IPS-18a (cell line): Measurements from ENCODE around the gene ATP5F1D.

Source experiments
- H3K27ac ChIP-seq: one replicate; pipeline ENCODE4 v1.5.1; 2013; ENCODE audit warnings: low read length
- H3K27me3 ChIP-seq: one replicate; pipeline ENCODE4 v1.6.1; 2013; ENCODE audit warnings: mild to moderate bottlenecking, low read length; ENCODE audit not compliant: control insufficient read depth, insufficient read depth
- H3K36me3 ChIP-seq: one replicate; pipeline ENCODE4 v1.6.1; 2013; ENCODE audit warnings: low read depth, low read length; ENCODE audit not compliant: control insufficient read depth
- H3K4me1 ChIP-seq: one replicate; pipeline ENCODE4 v1.6.1; 2013; ENCODE audit warnings: low read depth, low read length; ENCODE audit not compliant: control insufficient read depth
- H3K4me3 ChIP-seq: one replicate; pipeline ENCODE4 v1.5.1; 2013; ENCODE audit warnings: low read length
- H3K9ac ChIP-seq: one replicate; pipeline ENCODE4 v1.6.1; 2013; ENCODE audit warnings: mild to moderate bottlenecking, low read length, moderate library complexity
- H3K9me3 ChIP-seq: one replicate; pipeline ENCODE4 v1.6.1; 2013; ENCODE audit warnings: low read depth, low read length; ENCODE audit not compliant: control insufficient read depth

Gene ATP5F1D

DNA sequence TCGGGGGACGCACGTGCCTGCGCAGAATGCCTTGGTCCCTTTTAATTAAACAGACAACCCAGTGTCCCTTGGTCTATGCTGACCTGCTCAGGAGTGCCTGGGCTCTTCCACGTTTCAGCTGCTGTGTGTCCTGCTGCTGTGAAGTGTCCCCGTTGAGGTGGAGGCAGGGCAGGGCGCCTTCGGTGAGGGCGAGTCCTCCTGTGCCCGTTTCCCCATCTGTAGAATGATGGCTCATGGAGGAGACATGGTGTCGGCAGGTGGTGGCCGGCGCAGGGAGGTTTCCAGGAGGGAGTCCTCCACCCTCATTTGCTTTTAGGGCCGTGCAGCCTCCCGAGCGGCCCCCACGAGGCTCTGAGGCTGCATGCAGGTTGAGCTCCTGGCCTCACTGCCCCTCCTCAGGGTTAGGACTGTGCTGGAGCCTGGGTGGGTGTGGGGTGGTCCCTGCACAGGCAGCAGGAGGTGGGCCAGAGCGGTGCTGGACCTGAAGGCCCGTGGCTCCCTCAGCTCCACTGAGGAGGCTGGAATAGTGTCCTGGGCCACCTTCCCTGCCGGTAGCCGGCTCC lies 27.2 kb upstream of the ATP5F1D start:
- Histone ChIP-seq H3K9ac (no peak overlapping the region), H3K4me3 (no peak overlapping the region), H3K4me1 (no peaks in the 10 kb centered on the region), H3K9me3 (no peaks in the 10 kb centered on the region), H3K36me3 (no peaks in the 10 kb centered on the region), H3K27me3 (no peaks in the 10 kb centered on the region), H3K27ac (no peak overlapping the region)

DNA sequence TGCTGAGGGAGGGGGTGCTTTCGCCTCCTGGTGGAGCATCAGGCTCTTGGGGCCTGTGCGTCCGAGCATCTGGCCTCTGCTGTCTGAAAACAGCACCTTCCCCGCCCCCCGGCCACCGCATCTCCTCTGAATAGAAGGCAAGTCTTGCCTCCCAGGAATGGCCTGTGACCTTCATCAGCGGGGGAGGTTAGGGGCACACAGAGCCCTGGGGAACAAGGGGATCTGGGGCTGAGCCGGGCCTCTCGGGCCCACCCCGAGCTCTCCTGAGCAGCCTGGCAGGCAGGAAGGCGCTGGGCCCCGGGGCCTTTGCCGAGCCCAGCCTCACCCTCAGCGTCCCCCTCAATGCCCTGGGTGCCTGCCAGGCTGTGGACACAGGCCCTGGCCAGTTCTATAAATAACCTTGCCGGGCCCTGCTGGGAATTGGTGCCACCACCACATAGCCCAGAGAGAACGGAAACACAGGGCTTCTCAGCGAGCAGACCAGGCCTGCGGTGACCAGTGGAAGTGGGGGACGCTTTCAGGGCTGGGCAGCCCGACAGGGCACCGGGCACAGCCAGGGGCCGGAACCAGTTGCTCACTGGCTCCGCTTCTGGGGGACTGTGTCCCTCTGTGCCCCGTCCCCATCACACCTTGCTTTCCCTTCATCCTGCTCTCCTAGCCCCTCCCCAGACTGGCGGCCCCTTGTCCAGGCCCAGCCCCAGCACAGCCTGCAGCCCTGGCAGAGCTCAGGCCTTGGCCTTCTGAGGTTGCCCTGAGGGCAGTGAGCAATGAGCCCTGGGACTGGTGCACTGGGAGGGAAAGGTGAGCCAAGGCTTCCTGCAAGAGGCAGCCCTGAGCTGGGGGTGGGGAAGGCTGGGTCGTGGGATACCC lies 26.5 kb upstream of the ATP5F1D start:
- H3K4me3 ChIP-seq = no peak overlapping the region
- H3K9ac ChIP-seq = no peak overlapping the region
- no peaks in the 10 kb centered on the region for H3K4me1 ChIP-seq
- no peaks in the 10 kb centered on the region for H3K9me3 ChIP-seq
- no peaks in the 10 kb centered on the region for H3K36me3 ChIP-seq
- no peaks in the 10 kb centered on the region for H3K27me3 ChIP-seq
- no peak overlapping the region for H3K27ac ChIP-seq

DNA sequence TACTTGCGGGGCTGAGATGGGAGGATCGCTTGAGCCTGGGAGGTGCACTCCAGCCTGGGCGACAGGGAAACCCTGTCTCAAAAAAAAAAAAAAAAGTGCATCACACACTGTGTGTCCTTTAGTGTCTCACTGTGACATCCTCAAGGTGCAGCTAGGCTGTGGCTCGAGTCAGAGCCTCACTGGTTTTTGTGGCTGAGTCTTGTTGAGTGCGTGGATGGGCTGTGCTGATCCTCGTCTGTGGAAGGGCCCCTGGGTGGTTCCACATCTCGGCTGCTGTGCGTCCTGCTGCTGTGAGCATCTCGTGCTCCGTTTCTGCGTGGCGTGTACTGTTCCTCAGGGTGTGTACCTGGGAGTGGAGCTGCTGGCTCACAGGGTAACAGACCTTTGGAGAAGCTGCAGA lies 24.8 kb upstream of the ATP5F1D start:
- Histone ChIP-seq H3K27me3 (no peaks in the 10 kb centered on the region), H3K4me1 (no peaks in the 10 kb centered on the region), H3K36me3 (no peaks in the 10 kb centered on the region), H3K9ac (no peak overlapping the region), H3K4me3 (no peak overlapping the region), H3K27ac (no peak overlapping the region), H3K9me3 (no peaks in the 10 kb centered on the region)

DNA sequence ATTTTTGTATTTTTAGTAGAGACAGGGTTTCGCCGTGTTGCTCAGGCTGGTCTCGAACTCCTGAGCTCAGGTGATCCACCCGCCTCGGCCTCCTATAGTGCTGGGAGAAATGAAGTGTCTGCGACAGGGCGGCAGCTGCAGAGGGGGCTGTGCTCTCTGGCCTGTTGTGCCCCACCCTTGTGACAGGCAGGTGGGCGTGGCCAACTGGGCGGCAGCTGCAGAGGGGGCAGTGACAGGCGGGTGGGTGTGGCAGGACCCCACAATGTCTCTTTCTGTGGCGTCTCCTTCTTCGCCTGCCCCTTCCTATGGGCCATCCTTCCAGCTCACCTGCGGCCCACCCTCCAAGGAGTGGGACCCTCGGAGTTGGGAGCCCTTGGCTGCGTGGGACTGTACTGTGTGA lies 24.2 kb upstream of the ATP5F1D start:
- Histone ChIP-seq H3K27me3 (no peaks in the 10 kb centered on the region), H3K9ac (no peak overlapping the region), H3K4me1 (no peaks in the 10 kb centered on the region), H3K36me3 (no peaks in the 10 kb centered on the region), H3K27ac (no peak overlapping the region), H3K9me3 (no peaks in the 10 kb centered on the region), H3K4me3 (no peak overlapping the region)

DNA sequence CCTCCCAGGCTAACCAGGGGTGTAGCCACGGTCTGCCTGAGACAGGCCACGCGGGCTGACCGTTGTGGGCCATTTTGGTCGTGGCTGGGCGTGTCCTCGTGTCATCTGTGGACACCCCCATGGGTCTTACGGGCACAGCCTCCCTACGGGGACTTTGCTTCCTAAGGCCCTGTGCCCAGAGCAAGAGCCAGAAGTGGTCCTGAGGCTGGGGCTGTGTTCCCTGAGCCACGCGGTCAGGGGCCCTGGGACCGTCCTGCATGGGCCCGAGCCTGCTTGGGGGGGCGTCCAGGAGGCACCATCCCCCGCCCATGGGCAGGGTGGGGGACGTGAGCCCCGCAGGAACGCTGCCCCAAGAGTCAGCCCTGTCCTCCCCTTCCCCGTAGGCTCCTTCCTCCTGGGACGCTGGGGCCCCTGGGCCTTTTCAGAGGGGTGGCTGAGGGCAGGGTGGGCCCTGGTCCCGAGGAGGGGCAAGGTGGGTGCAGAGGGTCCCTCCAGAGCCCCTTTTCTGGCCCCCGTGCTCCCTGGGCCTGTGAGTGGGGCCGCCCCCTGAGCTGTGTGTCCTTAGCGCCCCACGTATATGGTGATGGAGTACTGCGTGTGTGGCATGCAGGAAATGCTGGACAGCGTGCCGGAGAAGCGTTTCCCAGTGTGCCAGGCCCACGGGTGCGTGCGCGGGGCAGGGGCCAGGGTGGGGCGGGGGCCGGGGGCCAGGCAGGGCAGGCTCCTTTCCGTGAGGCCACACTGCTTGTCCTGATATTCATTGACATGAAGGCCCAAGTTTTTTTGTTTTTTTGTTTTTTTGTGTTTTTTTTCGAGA lies 22.6 kb upstream of the ATP5F1D start:
- Histone ChIP-seq H3K27me3 (no peaks in the 10 kb centered on the region), H3K4me1 (no peaks in the 10 kb centered on the region), H3K27ac (no peak overlapping the region), H3K4me3 (no peak overlapping the region), H3K36me3 (no peaks in the 10 kb centered on the region), H3K9me3 (no peaks in the 10 kb centered on the region), H3K9ac (no peak overlapping the region)

DNA sequence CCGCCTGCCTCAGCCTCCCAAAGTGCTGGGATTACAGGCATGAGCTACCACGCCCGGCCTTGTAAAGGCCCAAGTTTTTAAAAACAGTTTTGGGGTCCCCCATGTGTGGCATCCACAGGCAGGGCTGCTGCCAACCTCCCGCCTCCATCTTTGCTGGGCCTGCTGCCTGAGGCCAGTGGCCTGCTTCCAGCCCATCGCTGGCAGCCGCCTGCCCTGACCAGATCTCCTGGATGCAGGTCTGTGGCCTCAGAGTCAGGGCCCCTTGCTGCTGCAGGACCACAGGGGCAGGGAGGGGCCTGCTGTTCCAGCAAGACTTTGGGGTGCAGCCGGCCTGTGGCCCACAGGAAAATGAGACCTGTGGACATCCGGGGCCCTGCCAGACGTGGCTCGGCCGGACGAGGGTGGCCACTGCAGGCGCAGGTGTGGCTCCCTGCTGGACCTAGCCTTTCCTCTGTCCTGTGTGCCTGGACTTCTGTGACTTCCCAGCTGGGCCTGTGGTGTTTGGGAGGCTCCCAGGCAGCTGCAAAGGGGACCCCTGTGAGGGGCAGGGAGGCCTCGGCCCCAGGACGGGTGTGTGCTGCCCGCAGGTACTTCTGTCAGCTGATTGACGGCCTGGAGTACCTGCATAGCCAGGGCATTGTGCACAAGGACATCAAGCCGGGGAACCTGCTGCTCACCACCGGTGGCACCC lies 21.6 kb upstream of the ATP5F1D start:
- Histone ChIP-seq H3K27ac (no peak overlapping the region), H3K36me3 (no peaks in the 10 kb centered on the region), H3K9ac (no peak overlapping the region), H3K27me3 (no peaks in the 10 kb centered on the region), H3K4me1 (no peaks in the 10 kb centered on the region), H3K4me3 (no peak overlapping the region), H3K9me3 (no peaks in the 10 kb centered on the region)

DNA sequence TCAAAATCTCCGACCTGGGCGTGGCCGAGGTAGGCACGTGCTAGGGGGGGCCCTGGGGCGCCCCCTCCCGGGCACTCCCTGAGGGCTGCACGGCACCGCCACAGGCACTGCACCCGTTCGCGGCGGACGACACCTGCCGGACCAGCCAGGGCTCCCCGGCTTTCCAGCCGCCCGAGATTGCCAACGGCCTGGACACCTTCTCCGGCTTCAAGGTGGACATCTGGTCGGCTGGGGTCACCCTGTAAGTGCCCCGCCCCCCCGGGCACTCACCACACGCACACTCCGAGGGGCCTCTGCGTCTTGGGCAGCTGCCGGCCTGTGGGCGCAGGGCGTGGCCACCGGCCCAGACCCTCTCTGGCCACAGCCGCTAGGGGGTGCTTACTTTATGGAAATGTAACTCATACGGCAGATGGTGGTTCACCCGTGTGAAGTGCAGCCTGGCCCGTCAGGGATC lies 21.0 kb upstream of the ATP5F1D start:
- Histone ChIP-seq H3K9me3 (no peaks in the 10 kb centered on the region), H3K27ac (no peak overlapping the region), H3K4me3 (no peak overlapping the region), H3K36me3 (no peaks in the 10 kb centered on the region), H3K27me3 (no peaks in the 10 kb centered on the region), H3K4me1 (no peaks in the 10 kb centered on the region), H3K9ac (no peak overlapping the region)

DNA sequence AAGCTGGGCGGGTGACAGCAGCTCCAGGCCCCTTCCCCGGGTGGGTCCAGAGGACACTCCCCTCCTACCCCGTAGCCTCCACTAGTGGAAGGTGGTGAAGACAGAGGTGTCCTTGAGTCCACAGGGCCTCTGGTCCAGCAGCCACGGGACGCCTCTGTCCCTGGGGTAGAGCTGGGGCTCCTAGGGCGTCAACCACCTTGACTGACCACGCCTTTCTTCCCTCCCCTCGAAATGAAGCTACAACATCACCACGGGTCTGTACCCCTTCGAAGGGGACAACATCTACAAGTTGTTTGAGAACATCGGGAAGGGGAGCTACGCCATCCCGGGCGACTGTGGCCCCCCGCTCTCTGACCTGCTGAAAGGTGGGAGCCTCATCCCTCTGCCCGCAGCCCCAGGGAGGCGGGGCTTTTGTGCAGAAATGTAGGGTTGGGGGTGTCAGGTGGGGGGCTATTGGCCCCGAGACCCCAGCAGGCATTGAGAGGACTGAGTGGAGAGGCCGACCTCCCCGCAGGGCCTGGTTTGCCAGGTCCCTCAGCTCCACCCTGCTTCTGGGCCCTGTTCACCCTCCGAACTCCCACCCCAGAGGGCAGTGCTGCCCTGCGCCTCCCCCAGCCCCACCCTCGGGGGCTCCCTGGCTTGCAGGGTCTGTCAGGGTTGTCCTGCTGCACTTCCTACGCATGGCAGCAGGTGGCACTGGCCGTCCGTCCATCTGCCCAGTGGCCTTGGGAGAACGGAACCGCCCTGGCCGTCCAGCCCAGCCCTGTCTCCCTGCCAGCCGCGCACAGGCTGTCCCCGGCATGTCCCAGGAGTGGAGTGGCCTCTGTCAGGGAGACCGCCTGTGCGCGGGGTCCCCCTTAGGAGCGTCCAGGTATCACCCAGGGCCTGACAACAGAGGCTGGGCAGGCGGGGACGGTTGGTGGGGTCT lies 20.3 kb upstream of the ATP5F1D start:
- no peak overlapping the region for H3K9ac ChIP-seq
- no peaks in the 10 kb centered on the region for H3K27me3 ChIP-seq
- H3K4me1 ChIP-seq = no peaks in the 10 kb centered on the region
- H3K36me3 ChIP-seq = no peaks in the 10 kb centered on the region
- H3K27ac ChIP-seq = no peak overlapping the region
- H3K4me3 ChIP-seq = no peak overlapping the region
- no peaks in the 10 kb centered on the region for H3K9me3 ChIP-seq

DNA sequence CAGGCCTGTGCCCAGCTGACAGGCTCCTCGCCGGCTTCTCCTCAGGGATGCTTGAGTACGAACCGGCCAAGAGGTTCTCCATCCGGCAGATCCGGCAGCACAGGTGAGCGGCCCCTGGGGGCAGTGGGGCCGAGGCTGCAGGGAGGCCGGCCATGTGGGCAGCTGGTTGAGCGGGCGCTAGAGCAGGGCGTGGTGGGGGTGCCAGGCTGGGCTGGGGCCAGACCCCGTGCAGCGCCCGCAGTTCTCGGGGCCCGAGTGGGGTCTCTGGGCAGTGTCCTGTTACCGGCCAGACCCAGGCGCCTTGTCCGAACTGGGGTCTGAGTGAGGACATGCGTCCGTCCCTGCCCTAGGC lies 19.7 kb upstream of the ATP5F1D start:
- Histone ChIP-seq H3K27me3 (no peaks in the 10 kb centered on the region), H3K9me3 (no peaks in the 10 kb centered on the region), H3K9ac (no peak overlapping the region), H3K4me1 (no peaks in the 10 kb centered on the region), H3K36me3 (no peaks in the 10 kb centered on the region), H3K4me3 (no peak overlapping the region), H3K27ac (no peak overlapping the region)

DNA sequence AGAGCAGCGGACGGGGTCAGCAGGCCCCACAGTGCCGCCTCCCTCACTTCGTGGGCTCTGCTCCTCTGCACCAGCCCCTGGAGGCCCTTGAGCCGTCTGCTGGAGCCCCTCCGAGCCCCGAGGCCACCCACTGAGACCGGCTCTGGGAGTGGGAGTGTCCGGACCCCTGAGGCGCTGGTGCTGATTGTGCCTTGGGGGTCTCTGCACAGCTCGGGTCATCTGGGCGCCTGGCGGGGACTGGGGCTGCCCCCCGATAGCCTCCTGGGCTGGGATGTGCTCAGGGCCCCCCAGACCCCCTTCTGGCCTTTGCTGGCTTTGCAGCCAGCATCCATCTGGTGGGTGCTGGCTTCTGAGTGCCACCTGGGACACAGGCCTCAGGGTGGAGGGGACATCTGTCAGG lies 19.2 kb upstream of the ATP5F1D start:
- no peaks in the 10 kb centered on the region for H3K36me3 ChIP-seq
- no peaks in the 10 kb centered on the region for H3K4me1 ChIP-seq
- H3K27me3 ChIP-seq = no peaks in the 10 kb centered on the region
- no peaks in the 10 kb centered on the region for H3K9me3 ChIP-seq
- no peak overlapping the region for H3K27ac ChIP-seq
- H3K9ac ChIP-seq = no peak overlapping the region
- no peak overlapping the region for H3K4me3 ChIP-seq
